ENCODE data around the gene AAK1.
"Not testable (repeated sequence)": the region's sequence is repeated elsewhere in the genome, so short reads cannot be mapped to it uniquely, and the experiment has no call there.

DNA sequence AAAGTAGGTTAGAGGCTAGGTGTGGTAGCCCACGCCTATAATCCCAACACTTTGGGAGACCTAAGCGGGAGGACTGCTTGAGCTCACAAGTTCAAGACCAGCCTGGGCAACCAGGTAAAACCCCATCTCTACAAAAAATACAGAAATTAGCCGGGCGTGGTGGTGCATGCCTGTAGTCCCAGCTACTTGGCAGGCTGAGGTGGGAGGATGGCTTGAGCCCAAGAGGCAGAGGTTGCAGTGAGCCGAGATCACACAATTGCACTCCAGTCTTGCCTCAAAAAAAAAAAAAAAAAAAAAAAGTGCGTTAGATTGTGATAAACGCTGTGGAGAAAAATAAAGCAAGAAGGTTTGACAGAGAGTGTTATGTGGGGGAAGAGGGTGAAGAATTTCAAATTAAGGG lies 36.8 kb downstream of the AAK1 start:
- TF ChIP-seq, protein P1, sequence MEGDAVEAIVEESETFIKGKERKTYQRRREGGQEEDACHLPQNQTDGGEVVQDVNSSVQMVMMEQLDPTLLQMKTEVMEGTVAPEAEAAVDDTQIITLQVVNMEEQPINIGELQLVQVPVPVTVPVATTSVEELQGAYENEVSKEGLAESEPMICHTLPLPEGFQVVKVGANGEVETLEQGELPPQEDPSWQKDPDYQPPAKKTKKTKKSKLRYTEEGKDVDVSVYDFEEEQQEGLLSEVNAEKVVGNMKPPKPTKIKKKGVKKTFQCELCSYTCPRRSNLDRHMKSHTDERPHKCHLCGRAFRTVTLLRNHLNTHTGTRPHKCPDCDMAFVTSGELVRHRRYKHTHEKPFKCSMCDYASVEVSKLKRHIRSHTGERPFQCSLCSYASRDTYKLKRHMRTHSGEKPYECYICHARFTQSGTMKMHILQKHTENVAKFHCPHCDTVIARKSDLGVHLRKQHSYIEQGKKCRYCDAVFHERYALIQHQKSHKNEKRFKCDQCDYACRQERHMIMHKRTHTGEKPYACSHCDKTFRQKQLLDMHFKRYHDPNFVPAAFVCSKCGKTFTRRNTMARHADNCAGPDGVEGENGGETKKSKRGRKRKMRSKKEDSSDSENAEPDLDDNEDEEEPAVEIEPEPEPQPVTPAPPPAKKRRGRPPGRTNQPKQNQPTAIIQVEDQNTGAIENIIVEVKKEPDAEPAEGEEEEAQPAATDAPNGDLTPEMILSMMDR (IDR thresholded peaks at IDR 0.05) = not testable (repeated sequence)
- TF ChIP-seq POLR2A (IDR thresholded peaks at IDR 0.05) = not testable (repeated sequence)

All from body of pancreas (tissue), 4 donors.